ENCODE measurements around the gene MMAB. TPM values are rescaled to one million over a fixed set of nuclear protein-coding genes. Genes with fewer than 3 reads are reported as not detected.
A peak's percentile ranks its signal among the peaks of the same experiment; 100 is the strongest.

Gene MMAB
- total and polyA plus RNA-seq, 2 experiments from 2014 or later = 46.6 to 80.8 TPM

- Histone ChIP-seq H3K27ac (no peak overlapping the region), H3K27me3 (no peaks in the 10 kb centered on the region), H3K4me1 (ENCODE audit: insufficient read depth) (no peaks in the 10 kb centered on the region), H3K4me3 (no peak overlapping the region), H2AFZ (no peak overlapping the region), H3K79me2 (peaks cover 26% of the 10 kb centered on the region), H3K4me2 (no peak overlapping the region), H4K20me1 (ENCODE audit: insufficient read depth, poor library complexity, severe bottlenecking) (no peaks in the 10 kb centered on the region), H3K9me3 (ENCODE audit: low read depth) (no peaks in the 10 kb centered on the region), H3K9me2 (replicated peaks; ENCODE audit: insufficient read depth) (no peaks in the 10 kb centered on the region), H3K36me3 (replicated peaks; ENCODE audit: insufficient read depth, low read depth) (peaks cover 2% of the 10 kb centered on the region)
- WGBS (ENCODE audit: low lambda C conversion rate, missing lambda C conversion rate) = 82% methylated on average over 8 of the region's 8 CpGs
- DNase-seq (ENCODE audit: low spot score) = no peak
- no peak for TF ChIP-seq CTCF (IDR thresholded peaks at IDR 0.05; ENCODE audit: poor library complexity)
- TF ChIP-seq EZH2phosphoT487 (IDR thresholded peaks at IDR 0.05; ENCODE audit: low read depth, severe bottlenecking, unreplicated experiment) = no peak
Measured at GRCh38 chr12:109578330-109578927, 5.1 kb upstream of the MMAB start.

- no peaks in the 10 kb centered on the region for H3K9me3 ChIP-seq (ENCODE audit: low read depth)
- H2AFZ ChIP-seq = no peak overlapping the region
- H3K27me3 ChIP-seq = no peaks in the 10 kb centered on the region
- TF ChIP-seq EZH2phosphoT487 (IDR thresholded peaks at IDR 0.05; ENCODE audit: low read depth, severe bottlenecking, unreplicated experiment) = no peak
- TF ChIP-seq CTCF (IDR thresholded peaks at IDR 0.05; ENCODE audit: poor library complexity) = no peak
- TF ChIP-seq EZH2 (IDR thresholded peaks at IDR 0.05; ENCODE audit: borderline replicate concordance) = no peak
- H3K4me3 ChIP-seq = no peak overlapping the region
- H3K4me1 ChIP-seq (ENCODE audit: insufficient read depth) = peaks cover 7% of the 10 kb centered on the region
- WGBS (ENCODE audit: low lambda C conversion rate, missing lambda C conversion rate) = 91% methylated on average over 1 of the region's 1 CpG
- no peak overlapping the region for H3K4me2 ChIP-seq
- H3K9me2 ChIP-seq (replicated peaks; ENCODE audit: insufficient read depth) = no peaks in the 10 kb centered on the region
- H4K20me1 ChIP-seq (ENCODE audit: insufficient read depth, poor library complexity, severe bottlenecking) = no peaks in the 10 kb centered on the region
- peaks cover 2% of the 10 kb centered on the region for H3K36me3 ChIP-seq (replicated peaks; ENCODE audit: insufficient read depth, low read depth)
- H3K79me2 ChIP-seq = peaks cover 31% of the 10 kb centered on the region
- H3K27ac ChIP-seq = no peak overlapping the region
- no peak for DNase-seq (ENCODE audit: low spot score)
Measured at GRCh38 chr12:109577311-109577710, 4.0 kb upstream of the MMAB start.

GRCh38 chr12:109575683-109576082 lies 2.4 kb upstream of the MMAB start:
- peaks cover 2% of the 10 kb centered on the region for H3K36me3 ChIP-seq (replicated peaks; ENCODE audit: insufficient read depth, low read depth)
- no peaks in the 10 kb centered on the region for H3K9me3 ChIP-seq (ENCODE audit: low read depth)
- peaks cover 12% of the 10 kb centered on the region for H3K4me1 ChIP-seq (ENCODE audit: insufficient read depth)
- WGBS (ENCODE audit: low lambda C conversion rate, missing lambda C conversion rate) = 79% methylated on average over 3 of the region's 3 CpGs
- no peak overlapping the region for H3K4me3 ChIP-seq
- H3K27me3 ChIP-seq = no peaks in the 10 kb centered on the region
- H2AFZ ChIP-seq = no peak overlapping the region
- H3K4me2 ChIP-seq = peak overlapping the region; percentile 85
- DNase-seq (ENCODE audit: low spot score) = no peak
- H3K27ac ChIP-seq = no peak overlapping the region
- no peaks in the 10 kb centered on the region for H4K20me1 ChIP-seq (ENCODE audit: insufficient read depth, poor library complexity, severe bottlenecking)
- no peak for TF ChIP-seq EZH2phosphoT487 (IDR thresholded peaks at IDR 0.05; ENCODE audit: low read depth, severe bottlenecking, unreplicated experiment)
- no peak for TF ChIP-seq CTCF (IDR thresholded peaks at IDR 0.05; ENCODE audit: poor library complexity)
- no peak for TF ChIP-seq EZH2 (IDR thresholded peaks at IDR 0.05; ENCODE audit: borderline replicate concordance)
- H3K79me2 ChIP-seq = peaks cover 39% of the 10 kb centered on the region
- no peaks in the 10 kb centered on the region for H3K9me2 ChIP-seq (replicated peaks; ENCODE audit: insufficient read depth)

- Histone ChIP-seq H3K27ac (no peak overlapping the region), H3K9me2 (replicated peaks; ENCODE audit: insufficient read depth) (no peaks in the 10 kb centered on the region), H3K9me3 (ENCODE audit: low read depth) (no peaks in the 10 kb centered on the region), H3K4me2 (peak overlapping the region; percentile 85), H3K4me3 (peak overlapping the region; percentile 59), H3K4me1 (ENCODE audit: insufficient read depth) (peaks cover 12% of the 10 kb centered on the region), H3K27me3 (no peaks in the 10 kb centered on the region), H4K20me1 (ENCODE audit: insufficient read depth, poor library complexity, severe bottlenecking) (no peaks in the 10 kb centered on the region), H3K79me2 (peaks cover 39% of the 10 kb centered on the region), H3K36me3 (replicated peaks; ENCODE audit: insufficient read depth, low read depth) (peaks cover 2% of the 10 kb centered on the region), H2AFZ (peak overlapping the region; percentile 7)
- TF ChIP-seq EZH2 (IDR thresholded peaks at IDR 0.05; ENCODE audit: borderline replicate concordance) (no peak), CTCF (IDR thresholded peaks at IDR 0.05; ENCODE audit: poor library complexity) (no peak), EZH2phosphoT487 (IDR thresholded peaks at IDR 0.05; ENCODE audit: low read depth, severe bottlenecking, unreplicated experiment) (no peak)
- WGBS (ENCODE audit: low lambda C conversion rate, missing lambda C conversion rate) = 2% methylated on average over 12 of the region's 13 CpGs
- no peak for DNase-seq (ENCODE audit: low spot score)
Measured at GRCh38 chr12:109573914-109574244, 575 bp upstream of the MMAB start.

All from hepatocyte (in vitro differentiated cells).